ENCODE results near the gene HECW1. TPM values are rescaled to one million over a fixed set of nuclear protein-coding genes. Genes with fewer than 3 reads are reported as not detected.

Gene HECW1
- total and polyA plus RNA-seq, 2 of the 13 experiments (the other 11 are each of a cell fraction or from before 2014, with no cell fraction given) = not detected

DNA sequence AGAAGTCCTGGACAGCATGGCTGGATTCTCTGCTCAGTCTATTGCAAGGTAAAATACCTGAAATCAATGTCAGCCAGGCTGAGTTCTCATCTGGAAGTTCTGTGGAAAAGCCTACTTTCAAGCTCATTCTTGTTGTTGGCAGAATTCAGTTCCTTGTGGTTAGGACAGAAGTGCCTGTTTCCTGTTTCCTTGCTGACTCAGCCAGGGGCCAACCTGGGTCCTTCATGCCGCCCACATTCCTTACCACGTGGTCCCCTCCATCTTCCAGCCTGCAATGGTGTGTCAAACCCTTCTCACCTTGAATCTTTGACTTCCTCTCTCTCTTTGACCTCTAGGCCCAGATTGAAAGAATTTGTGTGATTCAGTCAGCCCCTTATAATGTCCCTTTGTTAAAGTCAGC, 273.4 kb downstream of the HECW1 start:
- H3K4me2 ChIP-seq (ENCODE audit: low read depth, low read length) = no peak overlapping the region
- no TSS peak for BruUV-seq (replicated peaks)
- CTCF ChIA-PET (ENCODE audit: low intra/inter-chr PET ratio, low total read pairs) = no interaction called here
- 15% methylated on average over 2 of the region's 2 CpGs for WGBS (ENCODE audit: low lambda C conversion rate)
- peak; percentile 99 for TF ChIP-seq ZNF543 (CRISPR knock-in tag; IDR thresholded peaks at IDR 0.05)
- TF ChIP-seq FOXK2 (IDR thresholded peaks at IDR 0.05) = no peak
- TF ChIP-seq JARID2 (CRISPR knock-in tag; IDR thresholded peaks at IDR 0.05; ENCODE audit: insufficient replicate concordance) = no peak
- H2AFZ ChIP-seq (ENCODE audit: low read length) = no peak overlapping the region
- H3K9ac ChIP-seq (ENCODE audit: insufficient read depth, low read depth, low read length) = no peak overlapping the region
- no peaks in the 10 kb centered on the region for H3K36me3 ChIP-seq (replicated peaks in 1 of 2; ENCODE audit: control insufficient read depth in 1 of 2, insufficient read depth in 2 of 2, low read length in 2 of 2)
- H3K4me3 ChIP-seq (replicated peaks in 1 of 3; ENCODE audit: insufficient read depth in 1 of 3, low read depth in 2 of 3, low read length in 3 of 3) = no peak overlapping the region
- H3K4me1 ChIP-seq (ENCODE audit: insufficient read depth, low read length) = peaks cover 9% of the 10 kb centered on the region
- intact Hi-C loops (cut with micrococcal nuclease; ENCODE audit: unreplicated experiment) (no loop called here), in situ Hi-C loops (cut with HindIII; ENCODE audit: extremely low pct_ligation_motif_present, low pct_unique_long_range_greater_than_20kb) (no loop called here)
- DNase-seq (ENCODE audit: low spot score) (no peak), FAIRE-seq (no peak), ATAC-seq (no peak)
- POLR2A ChIA-PET = no interaction called here
- no peaks in the 10 kb centered on the region for H4K20me1 ChIP-seq (ENCODE audit: insufficient read depth, low read length)
- H3K9me3 ChIP-seq (ENCODE audit: low read length) = no peaks in the 10 kb centered on the region
- H3K79me2 ChIP-seq (ENCODE audit: insufficient read depth, low read length) = no peaks in the 10 kb centered on the region
- no peaks in the 10 kb centered on the region for H3K27me3 ChIP-seq (ENCODE audit: control insufficient read depth in 1 of 2, insufficient read depth in 2 of 2, low read length in 2 of 2)
- H3K27ac ChIP-seq (ENCODE audit: extremely low read length, insufficient read depth, low read length) = no peak overlapping the region

GRCh38 chr7:43387932-43388331, 275.5 kb downstream of the HECW1 start:
- Histone ChIP-seq H3K27me3 (ENCODE audit: control insufficient read depth in 1 of 2, insufficient read depth in 2 of 2, low read length in 2 of 2) (no peaks in the 10 kb centered on the region), H3K9me3 (ENCODE audit: low read length) (no peaks in the 10 kb centered on the region), H3K27ac (ENCODE audit: extremely low read length, insufficient read depth, low read length) (no peak overlapping the region), H3K79me2 (ENCODE audit: insufficient read depth, low read length) (no peaks in the 10 kb centered on the region), H4K20me1 (ENCODE audit: insufficient read depth, low read length) (no peaks in the 10 kb centered on the region), H3K36me3 (replicated peaks in 1 of 2; ENCODE audit: control insufficient read depth in 1 of 2, insufficient read depth in 2 of 2, low read length in 2 of 2) (no peaks in the 10 kb centered on the region), H3K4me2 (ENCODE audit: low read depth, low read length) (no peak overlapping the region), H3K9ac (ENCODE audit: insufficient read depth, low read depth, low read length) (no peak overlapping the region), H3K4me3 (replicated peaks in 1 of 3; ENCODE audit: insufficient read depth in 1 of 3, low read depth in 2 of 3, low read length in 3 of 3) (no peak overlapping the region), H2AFZ (ENCODE audit: low read length) (no peak overlapping the region), H3K4me1 (ENCODE audit: insufficient read depth, low read length) (peaks cover 23% of the 10 kb centered on the region)
- ChIA-PET POLR2A (no interaction called here), CTCF (ENCODE audit: low intra/inter-chr PET ratio, low total read pairs) (no interaction called here)
- in situ Hi-C loops (cut with HindIII; ENCODE audit: extremely low pct_ligation_motif_present, low pct_unique_long_range_greater_than_20kb) (no loop called here), intact Hi-C loops (cut with micrococcal nuclease; ENCODE audit: unreplicated experiment) (no loop called here)
- WGBS (ENCODE audit: low lambda C conversion rate) = 40% methylated on average over 3 of the region's 3 CpGs
- no TSS peak for BruUV-seq (replicated peaks)
- TF ChIP-seq CEBPB (IDR thresholded peaks at IDR 0.05; ENCODE audit: borderline replicate concordance, low read depth, low read length) (0 out of 2 replicates have a peak, but pooled peaks have one; percentile 15), RFX3 (CRISPR knock-in tag; IDR thresholded peaks at IDR 0.05) (no peak)
- no peak for ATAC-seq
- no peak for DNase-seq (ENCODE audit: low spot score)
- FAIRE-seq = no peak

Measured in HepG2 (cell line).